ENCODE results near the gene ZDHHC9. TPM values are rescaled to one million over a fixed set of nuclear protein-coding genes. Genes with fewer than 3 reads are reported as not detected.
A peak's percentile ranks its signal among the peaks of the same experiment; 100 is the strongest.
"Not testable (repeated sequence)": the region's sequence is repeated elsewhere in the genome, so short reads cannot be mapped to it uniquely, and the experiment has no call there.

The ZDHHC9 gene
- total RNA-seq: 10 to 100 TPM; 12.5 to 14.2 TPM

DNA sequence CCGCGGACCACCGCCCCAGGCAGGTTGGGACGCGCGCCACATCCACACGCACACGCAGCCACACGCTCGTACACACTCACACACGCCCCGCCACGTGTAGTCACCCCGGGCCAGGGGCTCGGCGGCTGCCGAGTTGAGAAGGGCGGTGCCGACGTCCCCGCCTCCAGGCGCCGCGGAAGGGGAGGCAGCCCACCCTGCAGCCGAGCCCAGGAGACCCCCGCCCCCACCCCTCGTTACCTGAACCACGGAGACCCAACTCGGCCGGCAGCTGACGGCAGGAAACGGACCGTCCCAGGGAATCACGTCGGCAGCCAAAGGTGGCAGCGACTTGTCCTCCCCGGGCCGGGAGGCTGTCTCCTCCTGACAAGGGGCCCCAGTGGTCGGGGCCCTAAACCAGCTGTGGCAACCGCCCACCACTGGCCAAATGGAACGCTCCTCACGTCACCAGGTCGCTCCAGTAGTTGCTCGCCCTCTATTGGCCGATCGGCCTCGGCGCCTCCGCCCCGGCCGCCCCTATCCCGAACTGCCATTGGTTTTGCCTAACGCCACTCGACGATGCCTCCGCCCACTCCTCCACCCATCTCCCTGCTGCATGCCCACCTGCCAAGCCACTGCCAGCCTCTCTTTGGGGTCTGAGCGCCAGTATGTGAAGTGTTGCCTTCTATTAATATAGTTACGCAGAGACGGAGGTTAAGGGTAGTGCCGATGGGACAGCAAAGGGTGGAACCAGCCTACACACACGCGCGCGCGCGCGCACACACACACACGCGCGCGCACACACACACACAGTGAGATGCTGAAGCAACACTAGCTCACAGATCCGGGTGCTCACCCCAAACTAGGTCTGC lies at the start of gene ZDHHC9:
Gene ZDHHC9 (minus strand): TSS at position 428 of the 848 bp plus-strand sequence. CDS start 1,941 bp downstream, outside the sequence.
- intact Hi-C loops (cut with DNase I, micrococcal nuclease): loop anchor here in 1 of 2 experiments (1.0 to 10.0 kb wide), 6 partner anchors 63 to 424 kb away; partner anchors contain the start of genes BCORL1, RAB33A, UTP14A and ZNF280C
- Mint-ChIP-seq H3K9me3 (ENCODE audit: low read depth) (no peaks in the 10 kb centered on the region), H3K27me3 (no peaks in the 10 kb centered on the region), H3K36me3 (ENCODE audit: low read depth) (peaks cover 9% of the 10 kb centered on the region), H3K4me1 (peaks cover 32% of the 10 kb centered on the region), H3K27ac (peak within 1 kb of the TSS; percentile 75), H3K4me3 (peak within 1 kb of the TSS; percentile 77)
- ATAC-seq: peak; percentile 97
- peak; percentile 92 for DNase-seq
- ChIA-PET POLR2A (interaction anchor here (0.5 kb wide), 1 partner anchor 217 kb away, joined by 3 read pairs; no protein-coding TSS in a partner anchor), CTCF (interaction anchor here (1.0 kb wide), 1 partner anchor 98 kb away, joined by 3 read pairs; no protein-coding TSS in a partner anchor)

DNA sequence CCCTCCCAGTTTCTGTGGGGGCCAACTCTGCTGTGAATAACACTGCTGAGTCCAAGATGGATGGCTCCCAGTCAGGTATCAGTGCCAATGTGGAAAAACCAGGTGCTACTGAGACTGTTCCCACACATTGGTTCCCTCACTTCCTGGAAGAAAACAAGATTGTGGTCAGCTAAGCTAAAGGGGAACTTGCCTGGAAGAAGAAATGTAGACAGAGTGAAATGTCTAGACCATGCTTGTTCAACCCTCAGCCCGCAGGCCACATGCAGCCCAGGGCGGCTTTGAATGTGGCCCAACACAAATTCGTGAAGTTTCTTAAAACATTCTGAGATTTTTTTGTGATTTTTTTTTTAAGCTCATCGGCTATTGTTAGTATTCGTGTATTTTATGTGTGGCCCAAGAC lies 33.7 kb upstream of the ZDHHC9 start:
- no peaks in the 10 kb centered on the region for H3K9me3 Mint-ChIP-seq (ENCODE audit: low read depth)
- H3K36me3 Mint-ChIP-seq (ENCODE audit: low read depth): no peaks in the 10 kb centered on the region
- no peak for ATAC-seq
- no peaks in the 10 kb centered on the region for H3K4me1 Mint-ChIP-seq
- intact Hi-C loops (cut with DNase I, micrococcal nuclease): no loop called here
- H3K27me3 Mint-ChIP-seq: no peaks in the 10 kb centered on the region
- no peak overlapping the region for H3K27ac Mint-ChIP-seq
- no peak for DNase-seq
- CTCF ChIA-PET: interaction anchor here (0.8 kb wide), 1 partner anchor 96 kb away, joined by 4 read pairs; no protein-coding TSS in a partner anchor
- POLR2A ChIA-PET: no interaction called here
- no peak overlapping the region for H3K4me3 Mint-ChIP-seq

DNA sequence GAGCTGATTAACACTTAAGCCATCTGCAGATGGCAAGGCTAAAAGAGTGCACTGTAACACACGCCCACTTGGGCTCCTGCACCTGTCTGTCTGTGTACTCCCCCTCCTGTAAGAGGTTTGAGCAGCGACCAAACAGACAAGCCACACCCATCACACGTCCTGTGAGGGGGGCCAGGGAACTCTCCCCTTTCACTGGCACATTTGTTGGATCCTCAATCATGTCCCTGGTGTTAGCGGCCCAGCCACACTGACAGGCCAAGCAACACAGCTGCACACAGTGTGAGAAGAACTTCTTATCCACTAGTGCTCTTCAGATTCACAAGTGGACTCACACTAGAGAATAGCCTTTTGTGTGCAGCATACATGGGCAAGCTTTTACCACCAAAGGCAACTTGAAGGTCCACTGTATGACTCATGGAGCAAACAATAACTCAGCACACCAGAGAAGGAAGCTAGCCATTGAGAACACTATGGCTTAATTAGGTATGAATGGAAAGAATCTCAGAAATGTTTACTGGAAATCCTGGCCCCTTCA lies 33.2 kb upstream of the ZDHHC9 start:
- H3K4me3 Mint-ChIP-seq: no peak overlapping the region
- CTCF ChIA-PET: interaction anchor here (0.8 kb wide), 1 partner anchor 95 kb away, joined by 4 read pairs; no protein-coding TSS in a partner anchor
- ATAC-seq (no peak), DNase-seq (no peak)
- H3K27me3 Mint-ChIP-seq: no peaks in the 10 kb centered on the region
- H3K27ac Mint-ChIP-seq: no peak overlapping the region
- H3K4me1 Mint-ChIP-seq: no peaks in the 10 kb centered on the region
- POLR2A ChIA-PET: no interaction called here
- H3K9me3 Mint-ChIP-seq (ENCODE audit: low read depth): no peaks in the 10 kb centered on the region
- intact Hi-C loops (cut with DNase I, micrococcal nuclease): no loop called here
- H3K36me3 Mint-ChIP-seq (ENCODE audit: low read depth): no peaks in the 10 kb centered on the region

DNA sequence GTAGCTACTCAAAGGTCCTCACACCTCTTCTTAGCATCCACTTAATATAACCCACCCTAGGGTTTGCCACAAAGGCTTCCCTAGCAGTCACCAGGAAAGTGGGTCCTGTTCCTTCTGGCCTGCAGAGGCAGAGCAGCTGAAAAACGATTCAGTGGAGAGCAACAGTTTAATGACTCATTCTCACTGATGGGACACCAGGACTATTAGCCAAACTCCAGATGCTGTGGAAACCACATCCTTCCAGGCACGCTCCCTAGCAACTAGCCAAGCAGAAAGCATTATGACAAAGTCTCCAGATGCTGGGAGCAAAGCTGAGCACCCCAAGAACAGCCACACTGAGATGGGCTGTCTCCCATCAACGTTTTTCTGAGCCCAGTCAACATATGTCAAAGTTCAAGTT lies 32.0 kb upstream of the ZDHHC9 start:
- Mint-ChIP-seq H3K27ac (no peak overlapping the region), H3K4me3 (no peak overlapping the region), H3K27me3 (no peaks in the 10 kb centered on the region), H3K4me1 (no peaks in the 10 kb centered on the region), H3K9me3 (ENCODE audit: low read depth) (no peaks in the 10 kb centered on the region), H3K36me3 (ENCODE audit: low read depth) (no peaks in the 10 kb centered on the region)
- intact Hi-C loops (cut with DNase I, micrococcal nuclease): no loop called here
- ChIA-PET POLR2A (no interaction called here), CTCF (no interaction called here)
- DNase-seq (no peak), ATAC-seq (no peak)

DNA sequence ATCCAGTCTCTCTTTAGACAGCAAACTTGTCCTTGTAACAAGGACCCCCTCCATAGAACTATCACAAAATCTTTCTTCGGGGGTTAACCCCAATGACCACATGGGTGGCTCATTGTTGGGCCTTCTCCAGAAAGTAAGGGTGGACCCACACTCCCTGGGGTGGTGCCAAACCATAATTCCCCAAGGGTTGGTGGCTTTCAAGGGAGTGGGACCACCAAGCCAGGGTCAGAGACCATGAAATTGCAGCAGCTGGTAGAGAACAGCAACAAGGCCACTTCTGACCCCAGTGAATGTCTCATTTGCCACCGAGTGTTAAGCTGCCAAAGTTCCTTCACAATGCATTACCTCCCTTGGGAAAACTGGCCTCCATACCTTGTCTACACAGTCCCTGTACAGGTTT lies 28.8 kb upstream of the ZDHHC9 start:
- intact Hi-C loops (cut with DNase I, micrococcal nuclease): no loop called here
- POLR2A ChIA-PET: no interaction called here

DNA sequence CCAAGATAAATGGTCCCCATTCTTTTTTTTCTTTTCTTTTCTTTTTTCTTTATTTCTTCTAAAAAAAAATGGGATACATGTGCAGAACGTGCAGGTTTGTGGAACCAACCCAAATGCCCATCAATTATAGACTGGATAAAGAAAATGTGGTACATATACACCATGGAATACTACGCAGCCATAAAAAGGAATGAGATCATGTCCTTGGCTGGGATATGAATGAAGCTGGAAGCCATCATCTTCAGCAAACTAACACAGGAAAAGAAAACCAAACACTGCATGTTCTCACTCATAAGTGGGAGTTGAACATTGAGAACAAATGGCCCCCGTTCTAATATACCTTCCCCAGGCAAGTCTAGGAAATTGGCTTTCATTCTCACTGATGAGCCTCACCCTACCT lies 22.6 kb upstream of the ZDHHC9 start:
- POLR2A ChIA-PET; H3K27me3 Mint-ChIP-seq; ATAC-seq; H3K4me1 Mint-ChIP-seq; H3K36me3 Mint-ChIP-seq (ENCODE audit: low read depth); H3K9me3 Mint-ChIP-seq (ENCODE audit: low read depth); DNase-seq; CTCF ChIA-PET; intact Hi-C loops (cut with DNase I, micrococcal nuclease); H3K4me3 Mint-ChIP-seq; H3K27ac Mint-ChIP-seq: not testable (repeated sequence)

More for the DNA sequence above, 28.8 kb upstream of the ZDHHC9 start:
- no peak for ATAC-seq
- no peaks in the 10 kb centered on the region for H3K9me3 Mint-ChIP-seq (ENCODE audit: low read depth)
- no peak overlapping the region for H3K4me3 Mint-ChIP-seq
- no peak for DNase-seq
- H3K36me3 Mint-ChIP-seq (ENCODE audit: low read depth): no peaks in the 10 kb centered on the region
- no peaks in the 10 kb centered on the region for H3K27me3 Mint-ChIP-seq
- H3K27ac Mint-ChIP-seq: no peak overlapping the region
- H3K4me1 Mint-ChIP-seq: no peaks in the 10 kb centered on the region
- CTCF ChIA-PET: interaction anchor here (0.9 kb wide), 1 partner anchor 14 kb away, joined by 3 read pairs; no protein-coding TSS in a partner anchor

DNA sequence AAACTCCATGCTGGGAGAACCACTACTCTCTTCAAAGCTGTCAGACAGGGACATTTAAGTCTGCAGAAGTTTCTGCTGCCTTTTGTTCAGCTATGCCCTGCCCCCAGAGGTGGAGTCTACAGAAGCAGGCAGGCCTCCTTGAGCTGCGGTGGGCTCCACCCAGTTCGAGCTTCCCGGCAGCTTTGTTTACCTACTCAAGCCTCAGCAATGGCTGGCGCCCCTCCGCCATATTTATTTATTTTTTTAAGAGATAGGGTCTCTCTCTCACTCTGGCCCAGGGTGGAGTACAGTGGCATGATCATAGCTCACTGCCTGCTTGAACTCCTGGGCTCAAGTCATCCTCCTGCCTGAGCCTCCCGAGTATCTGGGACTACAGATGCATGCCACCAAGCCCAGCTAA lies 15.4 kb upstream of the ZDHHC9 start:
- ATAC-seq; intact Hi-C loops (cut with DNase I, micrococcal nuclease); H3K4me1 Mint-ChIP-seq; H3K27me3 Mint-ChIP-seq; H3K9me3 Mint-ChIP-seq (ENCODE audit: low read depth); H3K27ac Mint-ChIP-seq; DNase-seq; H3K36me3 Mint-ChIP-seq (ENCODE audit: low read depth); H3K4me3 Mint-ChIP-seq: not testable (repeated sequence)
- POLR2A ChIA-PET: interaction anchor here (0.6 kb wide), 2 partner anchors 171 to 175 kb away, joined by 3 to 9 read pairs; no protein-coding TSS in a partner anchor
- CTCF ChIA-PET: interaction anchor here (1.1 to 1.2 kb wide), 2 partner anchors 13 to 65 kb away, joined by 3 read pairs; no protein-coding TSS in a partner anchor

DNA sequence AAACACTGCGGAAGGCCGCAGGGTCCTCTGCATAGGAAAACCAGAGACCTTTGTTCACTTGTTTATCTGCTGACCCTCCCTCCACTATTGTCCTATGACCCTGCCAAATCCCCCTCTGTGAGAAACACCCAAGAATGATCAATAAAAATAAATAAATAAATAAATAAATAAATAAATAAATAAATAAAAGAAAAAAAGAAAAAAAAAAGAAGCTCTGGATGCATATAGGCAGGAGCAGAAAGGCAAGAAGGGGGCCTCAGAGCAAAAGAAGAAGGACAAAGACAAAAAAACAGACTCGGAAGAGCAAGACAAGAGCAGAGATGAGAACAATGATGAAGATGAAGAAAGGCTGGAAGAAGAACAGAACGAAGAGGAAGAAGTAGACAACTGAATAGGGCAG lies 8.1 kb upstream of the ZDHHC9 start:
- DNase-seq; H3K27me3 Mint-ChIP-seq; H3K4me1 Mint-ChIP-seq; intact Hi-C loops (cut with DNase I, micrococcal nuclease); POLR2A ChIA-PET; ATAC-seq; H3K36me3 Mint-ChIP-seq (ENCODE audit: low read depth); H3K9me3 Mint-ChIP-seq (ENCODE audit: low read depth); CTCF ChIA-PET; H3K27ac Mint-ChIP-seq; H3K4me3 Mint-ChIP-seq: not testable (repeated sequence)

DNA sequence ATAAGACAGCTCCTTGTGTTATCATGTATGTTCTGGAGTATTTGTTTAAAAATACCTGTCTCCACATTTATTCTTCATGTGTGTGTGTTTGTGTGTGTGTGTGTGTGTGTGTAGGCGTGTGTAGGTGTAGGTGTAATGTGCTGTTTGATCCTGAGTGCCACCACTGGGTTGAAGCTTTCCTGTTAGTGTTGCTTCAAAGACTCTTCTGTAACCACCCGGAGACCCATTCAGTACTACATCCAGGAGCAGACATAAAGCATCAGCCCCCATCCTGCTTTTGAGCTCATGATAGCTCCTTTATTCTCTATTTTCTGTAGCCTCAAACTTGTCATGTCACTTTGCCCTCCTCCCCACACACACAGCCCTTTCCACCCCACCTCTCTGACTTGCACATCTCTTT lies 3.0 kb upstream of the ZDHHC9 start:
- CTCF ChIA-PET: interaction anchor here (1.0 to 1.1 kb wide), 2 partner anchors 16 to 148 kb away, joined by 3 read pairs; no protein-coding TSS in a partner anchor
- H3K4me1 Mint-ChIP-seq: peaks cover 21% of the 10 kb centered on the region
- peaks cover 2% of the 10 kb centered on the region for H3K36me3 Mint-ChIP-seq (ENCODE audit: low read depth)
- no peak overlapping the region for H3K27ac Mint-ChIP-seq
- DNase-seq: no peak
- no peaks in the 10 kb centered on the region for H3K27me3 Mint-ChIP-seq
- no peaks in the 10 kb centered on the region for H3K9me3 Mint-ChIP-seq (ENCODE audit: low read depth)
- no peak overlapping the region for H3K4me3 Mint-ChIP-seq
- ATAC-seq: no peak
- intact Hi-C loops (cut with DNase I, micrococcal nuclease): loop anchor here in 1 of 2 experiments (10.0 kb wide), 1 partner anchor 328 kb away; the partner anchor contains the start of gene RAB33A
- POLR2A ChIA-PET: interaction anchor here (0.6 kb wide), 1 partner anchor 28 kb away, joined by 3 read pairs; no protein-coding TSS in a partner anchor

DNA sequence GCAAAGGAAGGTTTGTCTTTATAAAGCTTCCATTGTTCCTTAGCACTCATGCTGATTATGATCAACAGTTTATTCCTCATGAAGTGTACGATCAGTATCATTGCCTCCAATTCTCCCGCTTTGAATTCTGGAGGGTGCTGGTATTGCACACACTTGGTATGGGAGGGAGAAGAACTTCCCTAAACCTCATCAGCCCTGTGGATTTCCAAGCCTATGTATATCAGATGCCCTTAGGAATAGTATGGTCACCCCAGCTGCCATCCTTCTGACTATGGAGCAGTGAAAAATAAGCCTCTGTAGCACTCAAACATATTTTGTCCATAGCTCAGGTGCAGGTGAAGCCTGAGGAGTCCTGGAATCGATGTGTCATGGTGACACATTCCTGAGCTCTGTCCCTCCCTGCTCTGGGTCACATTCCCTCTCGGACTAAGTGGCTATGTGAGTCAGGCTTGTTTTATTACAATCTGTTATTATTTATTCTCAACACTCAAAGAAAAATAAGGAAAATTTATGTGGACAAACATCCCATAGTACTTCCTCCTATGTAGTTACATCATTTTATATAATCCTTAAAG lies 2.0 kb upstream of the ZDHHC9 start:
- no peak overlapping the region for H3K4me3 Mint-ChIP-seq
- no peaks in the 10 kb centered on the region for H3K9me3 Mint-ChIP-seq (ENCODE audit: low read depth)
- CTCF ChIA-PET: interaction anchor here (1.0 to 1.1 kb wide), 2 partner anchors 51 to 147 kb away, joined by 3 read pairs; no protein-coding TSS in a partner anchor
- DNase-seq: no peak
- intact Hi-C loops (cut with DNase I, micrococcal nuclease): loop anchor here in 1 of 2 experiments (10.0 kb wide), 1 partner anchor 329 kb away; the partner anchor contains the start of gene RAB33A
- H3K4me1 Mint-ChIP-seq: peaks cover 30% of the 10 kb centered on the region
- POLR2A ChIA-PET: no interaction called here
- no peak for ATAC-seq
- no peak overlapping the region for H3K27ac Mint-ChIP-seq
- no peaks in the 10 kb centered on the region for H3K27me3 Mint-ChIP-seq
- peaks cover 5% of the 10 kb centered on the region for H3K36me3 Mint-ChIP-seq (ENCODE audit: low read depth)

DNA sequence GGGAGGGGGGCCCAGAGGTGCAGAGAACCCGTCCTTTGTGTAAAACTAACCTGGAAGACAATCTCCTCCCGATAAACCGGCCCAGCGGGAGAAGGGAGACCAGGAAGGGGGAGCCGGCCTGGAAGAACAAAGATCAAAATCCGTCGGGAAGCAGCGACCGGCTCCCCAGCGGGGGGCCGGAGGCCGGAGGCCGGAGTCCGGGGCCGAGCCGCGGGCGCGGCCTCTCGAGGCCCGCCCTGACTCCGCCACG lies 552 bp downstream of the ZDHHC9 start:
- intact Hi-C loops (cut with DNase I, micrococcal nuclease): loop anchor here in 1 of 2 experiments (1.0 to 10.0 kb wide), 6 partner anchors 63 to 424 kb away; partner anchors contain the start of genes BCORL1, RAB33A, UTP14A and ZNF280C
- POLR2A ChIA-PET: no interaction called here
- Mint-ChIP-seq H3K9me3 (ENCODE audit: low read depth) (no peaks in the 10 kb centered on the region), H3K27ac (peak overlapping the region; percentile 58), H3K36me3 (ENCODE audit: low read depth) (peaks cover 9% of the 10 kb centered on the region), H3K27me3 (no peaks in the 10 kb centered on the region), H3K4me3 (peak overlapping the region; percentile 77), H3K4me1 (peaks cover 32% of the 10 kb centered on the region)
- DNase-seq (no peak), ATAC-seq (no peak)
- CTCF ChIA-PET: no interaction called here
